RWPE2 (cell line): ENCODE measurements around the gene TOPORS.

Source experiments
- ATAC-seq: fragments of 200-7000 bp; cut with Tn5 transposase; 3 replicates; pipeline ENCODE4 v1.9.1; 2021; ENCODE audit warnings: low read depth
- DNase-seq: peaks from one replicate; pipeline ENCODE4 v3.0.0-alpha.2; 2020; ENCODE audit warnings: low spot score
- H3K27ac ChIP-seq: fragments of 450-650 bp; 2 replicates; pipeline ENCODE4 v1.5.1; 2017; ENCODE audit warnings: mild to moderate bottlenecking; ENCODE audit not compliant: poor library complexity, severe bottlenecking
- H3K27me3 ChIP-seq: fragments of 250-450 bp; sonication (Bioruptor Pico); 2 replicates; pipeline ENCODE4 v1.5.1; 2021; ENCODE audit warnings: mild to moderate bottlenecking, moderate library complexity; ENCODE audit not compliant: insufficient read depth, poor library complexity, severe bottlenecking
- H3K36me3 ChIP-seq: fragments of 250-450 bp; sonication (Bioruptor Pico); 2 replicates; pipeline ENCODE4 v1.5.1; 2020; ENCODE audit warnings: low read depth, mild to moderate bottlenecking, moderate library complexity
- H3K4me1 ChIP-seq: fragments of 250-450 bp; sonication (Bioruptor Pico); 2 replicates; pipeline ENCODE4 v1.5.1; 2021; ENCODE audit warnings: mild to moderate bottlenecking, moderate library complexity; ENCODE audit not compliant: insufficient read depth, poor library complexity, severe bottlenecking
- H3K4me3 ChIP-seq: fragments of 250-450 bp; sonication (Bioruptor Pico); 2 replicates; pipeline ENCODE4 v1.5.1; 2021; ENCODE audit warnings: mild to moderate bottlenecking, moderate library complexity; ENCODE audit not compliant: severe bottlenecking
- H3K9me3 ChIP-seq: fragments of 250-450 bp; sonication (Bioruptor Pico); 2 replicates; pipeline ENCODE4 v1.5.1; 2021; ENCODE audit warnings: mild to moderate bottlenecking, moderate library complexity; ENCODE audit not compliant: severe bottlenecking
- CTCF ChIP-seq: fragments of 450-650 bp; IDR thresholded peaks from one replicate; pipeline ENCODE4 v1.5.1; 2017; ENCODE audit warnings: mild to moderate bottlenecking, moderate library complexity; ENCODE audit not compliant: poor library complexity, severe bottlenecking

Gene TOPORS

GRCh38 chr9:32590476-32590875, 38.1 kb upstream of the TOPORS start:
- no peak overlapping the region for H3K27ac ChIP-seq
- H3K36me3 ChIP-seq: no peaks in the 10 kb centered on the region
- no peak overlapping the region for H3K4me3 ChIP-seq
- no peak for ATAC-seq
- no peak for TF ChIP-seq CTCF
- no peaks in the 10 kb centered on the region for H3K27me3 ChIP-seq
- DNase-seq: no peak
- H3K4me1 ChIP-seq: peaks cover 11% of the 10 kb centered on the region
- no peaks in the 10 kb centered on the region for H3K9me3 ChIP-seq

- DNase-seq (no peak), ATAC-seq (peak; percentile 73; the same call in 2 of the 3 replicates)
- no peak overlapping the region for H3K27ac ChIP-seq
Observed at GRCh38 chr9:32589083-32589723, 36.8 kb upstream of the TOPORS start.

GRCh38 chr9:32587901-32588300, 35.5 kb upstream of the TOPORS start:
- no peak for ATAC-seq
- no peaks in the 10 kb centered on the region for H3K36me3 ChIP-seq
- no peaks in the 10 kb centered on the region for H3K27me3 ChIP-seq
- TF ChIP-seq CTCF: no peak
- no peaks in the 10 kb centered on the region for H3K9me3 ChIP-seq
- H3K4me3 ChIP-seq: no peak overlapping the region
- H3K4me1 ChIP-seq: peaks cover 11% of the 10 kb centered on the region
- no peak for DNase-seq
- no peak overlapping the region for H3K27ac ChIP-seq

More at GRCh38 chr9:32589083-32589723, 36.8 kb upstream of the TOPORS start:
- TF ChIP-seq CTCF: peak; percentile 80
- no peaks in the 10 kb centered on the region for H3K9me3 ChIP-seq
- no peaks in the 10 kb centered on the region for H3K36me3 ChIP-seq
- peaks cover 11% of the 10 kb centered on the region for H3K4me1 ChIP-seq
- H3K27me3 ChIP-seq: no peaks in the 10 kb centered on the region
- no peak overlapping the region for H3K4me3 ChIP-seq

GRCh38 chr9:32584784-32585183, 32.4 kb upstream of the TOPORS start:
- Histone ChIP-seq H3K36me3 (no peaks in the 10 kb centered on the region), H3K4me3 (no peak overlapping the region), H3K27me3 (no peaks in the 10 kb centered on the region), H3K27ac (no peak overlapping the region), H3K9me3 (no peaks in the 10 kb centered on the region), H3K4me1 (no peaks in the 10 kb centered on the region)
- DNase-seq (no peak), ATAC-seq (no peak)
- TF ChIP-seq CTCF: no peak

GRCh38 chr9:32581512-32582143, 29.2 kb upstream of the TOPORS start:
- ATAC-seq (peak; percentile 70), DNase-seq (no peak)
- Histone ChIP-seq H3K27me3 (no peaks in the 10 kb centered on the region), H3K9me3 (no peaks in the 10 kb centered on the region), H3K4me1 (no peaks in the 10 kb centered on the region), H3K36me3 (no peaks in the 10 kb centered on the region), H3K27ac (no peak overlapping the region), H3K4me3 (no peak overlapping the region)
- peak; percentile 83 for TF ChIP-seq CTCF
